Hepatocyte (in vitro differentiated cells): ENCODE measurements around the gene NINJ2. TPM values are rescaled to one million over a fixed set of nuclear protein-coding genes. Genes with fewer than 3 reads are reported as not detected.
A peak's percentile ranks its signal among the peaks of the same experiment; 100 is the strongest.

Experiments used
- DNase-seq: peaks from one replicate; pipeline ENCODE4 v3.0.0-alpha.2; 2016; ENCODE audit warnings: low spot score
- H2AFZ ChIP-seq: fragments of 200-600 bp; sonication (generic); 2 replicates; pipeline ENCODE4 v1.6.0; 2016; ENCODE audit warnings: antibody characterized with exemption, mild to moderate bottlenecking
- H3K27ac ChIP-seq: fragments of 200-600 bp; sonication (generic); 2 replicates; pipeline ENCODE4 v1.5.1; 2016; ENCODE audit warnings: mild to moderate bottlenecking
- H3K27me3 ChIP-seq: fragments of 200-600 bp; sonication (generic); 2 replicates; pipeline ENCODE4 v1.6.1; 2016
- H3K36me3 ChIP-seq: fragments of 200-600 bp; sonication (generic); replicated peaks from 2 replicates; pipeline ENCODE4 v1.5.1; 2016; ENCODE audit warnings: low read depth; ENCODE audit not compliant: insufficient read depth
- H3K4me1 ChIP-seq: fragments of 200-600 bp; sonication (generic); 2 replicates; pipeline ENCODE4 v1.5.1; 2016; ENCODE audit warnings: mild to moderate bottlenecking, moderate library complexity; ENCODE audit not compliant: insufficient read depth
- H3K4me2 ChIP-seq: fragments of 200-600 bp; sonication (generic); 2 replicates; pipeline ENCODE4 v1.6.0; 2016
- H3K4me3 ChIP-seq: fragments of 200-600 bp; sonication (generic); 2 replicates; pipeline ENCODE4 v1.5.1; 2016; ENCODE audit warnings: mild to moderate bottlenecking
- H3K79me2 ChIP-seq: fragments of 200-600 bp; sonication (generic); 2 replicates; pipeline ENCODE4 v1.6.0; 2017; ENCODE audit warnings: mild to moderate bottlenecking
- H3K9me2 ChIP-seq: fragments of 200-600 bp; sonication (generic); replicated peaks from 2 replicates; pipeline ENCODE4 v1.6.0; 2017; ENCODE audit warnings: mild to moderate bottlenecking; ENCODE audit not compliant: insufficient read depth
- H3K9me3 ChIP-seq: fragments of 200-600 bp; sonication (generic); 2 replicates; pipeline ENCODE4 v1.5.1; 2016; ENCODE audit warnings: low read depth, mild to moderate bottlenecking
- H4K20me1 ChIP-seq: fragments of 200-600 bp; sonication (generic); 2 replicates; pipeline ENCODE4 v1.6.0; 2016; ENCODE audit warnings: mild to moderate bottlenecking; ENCODE audit not compliant: insufficient read depth, poor library complexity, severe bottlenecking
- CTCF ChIP-seq: fragments of 200-600 bp; sonication (generic); IDR thresholded peaks from 2 replicates; pipeline ENCODE4 v1.5.1; 2016; ENCODE audit warnings: antibody characterized with exemption, mild to moderate bottlenecking; ENCODE audit not compliant: poor library complexity
- EZH2 ChIP-seq: fragments of 200-600 bp; sonication (generic); IDR thresholded peaks from 2 replicates; pipeline ENCODE4 v1.6.1; 2016; ENCODE audit warnings: antibody characterized with exemption, mild to moderate bottlenecking, borderline replicate concordance
- EZH2phosphoT487 ChIP-seq: fragments of 200-600 bp; sonication (generic); IDR thresholded peaks from one replicate; pipeline ENCODE4 v1.6.1; 2018; ENCODE audit warnings: antibody characterized with exemption, mild to moderate bottlenecking, low read depth, moderate library complexity; ENCODE audit not compliant: unreplicated experiment, severe bottlenecking
- WGBS: methylation state at CpG from one replicate; pipeline ENCODE4 v1.1.6; 2016; ENCODE audit warnings: low lambda C conversion rate; ENCODE audit errors: missing lambda C conversion rate; 5-methylcytosine and 5-hydroxymethylcytosine counted together
- polyA plus RNA-seq: library from polyadenylated mRNA; unstranded; fragments of >200 nt; fragmentation: Nextera tagmentation; extraction: Ambion mirVana; gene quantifications from 2 replicates; pipeline ENCODE4 v1.2.1, GENCODE V29; 2016
- total RNA-seq: library from RNA; depleted of rRNA; stranded (reverse); fragments of >200 nt; gene quantifications from 2 replicates; pipeline ENCODE4 v1.2.3, GENCODE V29; 2014

Gene NINJ2
- total and polyA plus RNA-seq, 2 experiments from 2014 or later = 0.70 to 2.1 TPM

- H3K9me2 ChIP-seq = no peaks in the 10 kb centered on the region
- peaks cover 27% of the 10 kb centered on the region for H3K4me1 ChIP-seq
- no peak overlapping the region for H3K4me3 ChIP-seq
- no peaks in the 10 kb centered on the region for H3K79me2 ChIP-seq
- no peaks in the 10 kb centered on the region for H4K20me1 ChIP-seq
- H3K9me3 ChIP-seq = no peaks in the 10 kb centered on the region
- peak overlapping the region; percentile 23 for H3K27ac ChIP-seq
- H3K36me3 ChIP-seq = no peaks in the 10 kb centered on the region
- TF ChIP-seq EZH2phosphoT487 (no peak), CTCF (no peak), EZH2 (no peak)
- DNase-seq = peak; percentile 57
- no peaks in the 10 kb centered on the region for H3K27me3 ChIP-seq
- H3K4me2 ChIP-seq = no peak overlapping the region
- H2AFZ ChIP-seq = no peak overlapping the region
- WGBS = 78% methylated on average over 14 of the region's 14 CpGs
These were observed 16.5 kb downstream of the NINJ2 start for GRCh38 chr12:646442-647384.

- Histone ChIP-seq H3K4me3 (no peak overlapping the region), H3K4me1 (peaks cover 27% of the 10 kb centered on the region), H3K9me3 (no peaks in the 10 kb centered on the region), H3K27me3 (no peaks in the 10 kb centered on the region), H3K27ac (peak overlapping the region; percentile 23), H2AFZ (no peak overlapping the region), H3K36me3 (no peaks in the 10 kb centered on the region), H4K20me1 (no peaks in the 10 kb centered on the region), H3K4me2 (no peak overlapping the region), H3K9me2 (no peaks in the 10 kb centered on the region), H3K79me2 (no peaks in the 10 kb centered on the region)
- TF ChIP-seq EZH2 (no peak), CTCF (no peak), EZH2phosphoT487 (no peak)
- 57% methylated on average over 8 of the region's 8 CpGs for WGBS
- no peak for DNase-seq
These were observed 17.6 kb downstream of the NINJ2 start for GRCh38 chr12:645563-646071.

- no peaks in the 10 kb centered on the region for H3K36me3 ChIP-seq
- no peak overlapping the region for H3K4me2 ChIP-seq
- H3K27me3 ChIP-seq = no peaks in the 10 kb centered on the region
- TF ChIP-seq EZH2 = no peak
- no peak overlapping the region for H3K27ac ChIP-seq
- no peaks in the 10 kb centered on the region for H3K79me2 ChIP-seq
- 94% methylated on average over 6 of the region's 6 CpGs for WGBS
- DNase-seq = no peak
- no peaks in the 10 kb centered on the region for H3K9me2 ChIP-seq
- no peak overlapping the region for H2AFZ ChIP-seq
- no peaks in the 10 kb centered on the region for H3K9me3 ChIP-seq
- H3K4me1 ChIP-seq = peaks cover 27% of the 10 kb centered on the region
- no peak overlapping the region for H3K4me3 ChIP-seq
- no peaks in the 10 kb centered on the region for H4K20me1 ChIP-seq
These were observed 18.3 kb downstream of the NINJ2 start for GRCh38 chr12:644818-645552.

GRCh38 chr12:644303-644639, 19.0 kb downstream of the NINJ2 start:
- 94% methylated on average over 6 of the region's 6 CpGs for WGBS
- Histone ChIP-seq H4K20me1 (no peaks in the 10 kb centered on the region), H3K4me1 (peaks cover 27% of the 10 kb centered on the region), H2AFZ (no peak overlapping the region), H3K36me3 (no peaks in the 10 kb centered on the region), H3K27me3 (no peaks in the 10 kb centered on the region), H3K4me2 (peak overlapping the region; percentile 94), H3K9me2 (no peaks in the 10 kb centered on the region), H3K4me3 (no peak overlapping the region), H3K9me3 (no peaks in the 10 kb centered on the region), H3K27ac (no peak overlapping the region), H3K79me2 (no peaks in the 10 kb centered on the region)
- TF ChIP-seq EZH2phosphoT487 = no peak
- TF ChIP-seq EZH2 = no peak
- TF ChIP-seq CTCF = no peak
- DNase-seq = no peak
